HCT116 (cell line): ENCODE results near the gene OR6B2. TPM values are rescaled to one million over a fixed set of nuclear protein-coding genes. Genes with fewer than 3 reads are reported as not detected.

Source experiments
- ATAC-seq: fragments of 200-7000 bp; cut with Tn5 transposase; 2 replicates; pipeline ENCODE4 v1.9.1; 2020; ENCODE audit warnings: mild to moderate bottlenecking, moderate library complexity
- BruUV-seq: library from RNA; stranded (reverse); fragments of 400-500 nt; replicated peaks from 2 replicates; lab custom pipeline; 2021; lab: Mats Ljungman, UMichigan
- CTCF ChIA-PET: fragments of 300-600 bp; sonication (Branson Sonifier 250); formaldehyde crosslinking; loops from one replicate; lab custom pipeline; 2021; ENCODE audit warnings: antibody characterized with exemption; lab: Charles Lee
- POLR2A ChIA-PET: fragments of 300-600, 350-600 bp; sonication (Branson Sonifier 250); formaldehyde crosslinking; loops from one replicate; lab custom pipeline; 2021; ENCODE audit warnings: antibody characterized with exemption; lab: Charles Lee
- RAD21 ChIA-PET, 2 experiments: fragments of 300-600 bp; sonication (Branson Sonifier 250); formaldehyde crosslinking; loops; one replicate each; lab custom pipeline; 2023; ENCODE audit warnings: low total read pairs in 2 of 2; ENCODE audit not compliant: uncharacterized antibody in 2 of 2, unreplicated experiment in 2 of 2, low non-redundant PET in 1 of 2; lab: Charles Lee
- DNase-seq: peaks from one replicate; pipeline ENCODE4 v3.0.0-alpha.2; 2010; ENCODE audit warnings: low read depth, low spot score
- H2AFZ ChIP-seq: fragments of 200-600 bp; shearing (Covaris generic), sonication (generic); 2 replicates; pipeline ENCODE4 v1.6.1; 2017; ENCODE audit warnings: low read depth, mixed run types, mixed read lengths, antibody characterized with exemption, low read length; ENCODE audit not compliant: poor library complexity, severe bottlenecking
- H3K27ac ChIP-seq: 2 replicates; pipeline ENCODE4 v1.5.1; 2012; ENCODE audit warnings: low read depth, low read length
- H3K27me3 ChIP-seq: fragments of 200-600 bp; sonication (generic); 2 replicates; pipeline ENCODE4 v1.6.1; 2016; ENCODE audit warnings: mixed run types, low read length, mixed read lengths; ENCODE audit not compliant: insufficient read depth
- H3K36me3 ChIP-seq, 2 experiments: fragments of 200-500 bp in 1 of 2; fragments of 200-600 bp in 1 of 2; sonication (Bioruptor generic) in 1 of 2; sonication (generic) in 1 of 2; 2 replicates each; pipeline versions ENCODE4 v1.5.1 to v1.6.1; 2014 to 2016; ENCODE audit warnings: low read length in 2 of 2, inconsistent platforms in 1 of 2, mixed read lengths in 1 of 2, mixed run types in 1 of 2; ENCODE audit not compliant: insufficient read depth in 2 of 2, control insufficient read depth in 1 of 2
- H3K4me1 ChIP-seq, 2 experiments: fragments of 200-600 bp in 1 of 2; sonication (generic) in 1 of 2; 2 replicates each; pipeline versions ENCODE4 v1.5.1 to v1.6.1; 2012 to 2017; ENCODE audit warnings: low read length in 2 of 2, inconsistent platforms in 1 of 2, mild to moderate bottlenecking in 1 of 2, mixed read lengths in 1 of 2, mixed run types in 1 of 2, moderate library complexity in 1 of 2; ENCODE audit not compliant: insufficient read depth in 2 of 2, control insufficient read depth in 1 of 2
- H3K4me2 ChIP-seq: fragments of 200-600 bp; sonication (generic); 2 replicates; pipeline ENCODE4 v1.6.1; 2017; ENCODE audit warnings: mixed run types, low read length, mixed read lengths
- H3K4me3 ChIP-seq, 2 experiments: fragments of 200-600 bp in 1 of 2; sonication (generic) in 1 of 2; replicated peaks in 1 of 2; 2 replicates each; pipeline ENCODE4 v1.5.1; 2011 to 2016; ENCODE audit warnings: low read length in 2 of 2, control low read depth in 1 of 2, low read depth in 1 of 2, mild to moderate bottlenecking in 1 of 2, mixed read lengths in 1 of 2, mixed run types in 1 of 2
- H3K79me2 ChIP-seq: fragments of 200-600 bp; sonication (generic); 2 replicates; pipeline ENCODE4 v1.6.1; 2017; ENCODE audit warnings: mild to moderate bottlenecking, mixed run types, low read length, moderate library complexity, mixed read lengths; ENCODE audit not compliant: insufficient read depth
- H3K9ac ChIP-seq: fragments of 200-600 bp; sonication (generic); 2 replicates; pipeline ENCODE4 v1.6.1; 2016; ENCODE audit warnings: low read length, mixed read lengths
- H3K9me2 ChIP-seq: fragments of 200-600 bp; sonication (generic), shearing (Covaris generic); 2 replicates; pipeline ENCODE4 v1.6.1; 2017; ENCODE audit warnings: mixed run types, mild to moderate bottlenecking, moderate library complexity; ENCODE audit not compliant: insufficient read depth
- H3K9me3 ChIP-seq, 2 experiments: fragments of 200-500 bp in 1 of 2; fragments of 200-600 bp in 1 of 2; sonication (Bioruptor generic) in 1 of 2; sonication (generic) in 1 of 2; 2 replicates each; pipeline ENCODE4 v1.6.1; 2014 to 2017; ENCODE audit warnings: low read length in 2 of 2, mixed read lengths in 2 of 2, inconsistent platforms in 1 of 2, low read depth in 1 of 2, mild to moderate bottlenecking in 1 of 2, mixed run types in 1 of 2, moderate library complexity in 1 of 2; ENCODE audit not compliant: control insufficient read depth in 1 of 2, insufficient read depth in 1 of 2
- H4K20me1 ChIP-seq: fragments of 200-600 bp; sonication (generic), shearing (Covaris generic); 2 replicates; pipeline ENCODE4 v1.6.1; 2017; ENCODE audit warnings: mixed run types, mild to moderate bottlenecking, moderate library complexity; ENCODE audit not compliant: insufficient read depth
- CTCF ChIP-seq, 3 experiments: fragments of 200-600 bp in 1 of 3; sonication (generic) in 1 of 3; IDR thresholded peaks in 2 of 3; conservative IDR thresholded peaks in 1 of 3; 2 replicates each; pipeline ENCODE4 v1.5.1; 2012 to 2017; ENCODE audit warnings: low read depth in 2 of 3, low read length in 2 of 3, antibody characterized with exemption in 1 of 3, borderline replicate concordance in 1 of 3, control low read depth in 1 of 3, mild to moderate bottlenecking in 1 of 3, mixed read lengths in 1 of 3, mixed run types in 1 of 3, moderate library complexity in 1 of 3; ENCODE audit not compliant: insufficient read depth in 1 of 3
- EZH2 ChIP-seq: fragments of 200-600 bp; sonication (generic); IDR thresholded peaks from 2 replicates; pipeline ENCODE4 v1.6.1; 2017; ENCODE audit warnings: antibody characterized with exemption, mixed run types
- JUND ChIP-seq: IDR thresholded peaks from 2 replicates; pipeline ENCODE4 v1.6.1; 2012
- SIN3A ChIP-seq: IDR thresholded peaks from 2 replicates; pipeline ENCODE4 v1.6.1; 2012; ENCODE audit warnings: low read depth
- ZBTB33 ChIP-seq: IDR thresholded peaks from 2 replicates; pipeline ENCODE4 v1.6.1; 2011; ENCODE audit warnings: mild to moderate bottlenecking, low read length, moderate library complexity; ENCODE audit not compliant: insufficient replicate concordance; ENCODE audit errors: extremely low read depth
- ZFX ChIP-seq: fragments of 450-650 bp; IDR thresholded peaks from 2 replicates; pipeline ENCODE4 v1.6.1; 2017
- intact Hi-C: fragments of 100-400 bp; cut with micrococcal nuclease; formaldehyde crosslinking; loops from 2 replicates; pipeline ENCODE4 v1.10.0; 2022
- total RNA-seq: library from RNA; stranded (reverse); gene quantifications from one replicate; pipeline ENCODE4 v1.2.1, GENCODE V29; 2021; ENCODE audit not compliant: unreplicated experiment

OR6B2 gene
- total RNA-seq, 1 experiment from 2014 or later: not detected

GRCh38 chr2:240048237-240048636 is 18.0 kb upstream of the OR6B2 start:
- DNase-seq (no peak), ATAC-seq (no peak)
- Histone ChIP-seq H3K9me3 (no peaks in the 10 kb centered on the region), H3K4me1 (no peaks in the 10 kb centered on the region), H3K4me2 (no peak overlapping the region), H3K79me2 (no peaks in the 10 kb centered on the region), H3K9ac (no peak overlapping the region), H3K27me3 (peaks cover 62% of the 10 kb centered on the region), H2AFZ (no peak overlapping the region), H3K27ac (no peak overlapping the region), H3K36me3 (no peaks in the 10 kb centered on the region), H3K4me3 (no peak overlapping the region), H4K20me1 (no peaks in the 10 kb centered on the region), H3K9me2 (no peaks in the 10 kb centered on the region)
- POLR2A ChIA-PET: no interaction called here
- no peak for TF ChIP-seq ZFX
- no peak for TF ChIP-seq JUND
- no peak for TF ChIP-seq EZH2
- no peak for TF ChIP-seq CTCF (IDR thresholded peaks at IDR 0.05 in 2 of 3, conservative IDR thresholded peaks at IDR 0.05 in 1 of 3; ENCODE audit: borderline replicate concordance in 1 of 3, insufficient read depth in 1 of 3, low read depth in 2 of 3, low read length in 2 of 3)
- TF ChIP-seq SIN3A: no peak
- TF ChIP-seq ZBTB33: no peak
- intact Hi-C loops: no loop called here
- RAD21 ChIA-PET: no interaction called here
- BruUV-seq: no TSS peak
- CTCF ChIA-PET: no interaction called here
